HCT116 (cell line): ENCODE data around the gene FGGY. TPM values are rescaled to one million over a fixed set of nuclear protein-coding genes. Genes with fewer than 3 reads are reported as not detected.

ENCODE experiments used
- ATAC-seq: fragments of 200-7000 bp; cut with Tn5 transposase; 2 replicates; pipeline ENCODE4 v1.9.1; 2020; ENCODE audit warnings: mild to moderate bottlenecking, moderate library complexity
- BruUV-seq: library from RNA; stranded (reverse); fragments of 400-500 nt; replicated peaks from 2 replicates; lab custom pipeline; 2021; lab: Mats Ljungman, UMichigan
- CTCF ChIA-PET: fragments of 300-600 bp; sonication (Branson Sonifier 250); formaldehyde crosslinking; loops from one replicate; lab custom pipeline; 2021; ENCODE audit warnings: antibody characterized with exemption; lab: Charles Lee
- POLR2A ChIA-PET: fragments of 300-600, 350-600 bp; sonication (Branson Sonifier 250); formaldehyde crosslinking; loops from one replicate; lab custom pipeline; 2021; ENCODE audit warnings: antibody characterized with exemption; lab: Charles Lee
- RAD21 ChIA-PET, 2 experiments: fragments of 300-600 bp; sonication (Branson Sonifier 250); formaldehyde crosslinking; loops; one replicate each; lab custom pipeline; 2023; ENCODE audit warnings: low total read pairs in 2 of 2; ENCODE audit not compliant: uncharacterized antibody in 2 of 2, unreplicated experiment in 2 of 2, low non-redundant PET in 1 of 2; lab: Charles Lee
- DNase-seq: peaks from one replicate; pipeline ENCODE4 v3.0.0-alpha.2; 2010; ENCODE audit warnings: low read depth, low spot score
- H2AFZ ChIP-seq: fragments of 200-600 bp; shearing (Covaris generic), sonication (generic); 2 replicates; pipeline ENCODE4 v1.6.1; 2017; ENCODE audit warnings: low read depth, mixed run types, mixed read lengths, antibody characterized with exemption, low read length; ENCODE audit not compliant: poor library complexity, severe bottlenecking
- H3K27ac ChIP-seq: 2 replicates; pipeline ENCODE4 v1.5.1; 2012; ENCODE audit warnings: low read depth, low read length
- H3K27me3 ChIP-seq: fragments of 200-600 bp; sonication (generic); 2 replicates; pipeline ENCODE4 v1.6.1; 2016; ENCODE audit warnings: mixed run types, low read length, mixed read lengths; ENCODE audit not compliant: insufficient read depth
- H3K36me3 ChIP-seq, 2 experiments: fragments of 200-500 bp in 1 of 2; fragments of 200-600 bp in 1 of 2; sonication (Bioruptor generic) in 1 of 2; sonication (generic) in 1 of 2; 2 replicates each; pipeline versions ENCODE4 v1.5.1 to v1.6.1; 2014 to 2016; ENCODE audit warnings: low read length in 2 of 2, inconsistent platforms in 1 of 2, mixed read lengths in 1 of 2, mixed run types in 1 of 2; ENCODE audit not compliant: insufficient read depth in 2 of 2, control insufficient read depth in 1 of 2
- H3K4me1 ChIP-seq, 2 experiments: fragments of 200-600 bp in 1 of 2; sonication (generic) in 1 of 2; 2 replicates each; pipeline versions ENCODE4 v1.5.1 to v1.6.1; 2012 to 2017; ENCODE audit warnings: low read length in 2 of 2, inconsistent platforms in 1 of 2, mild to moderate bottlenecking in 1 of 2, mixed read lengths in 1 of 2, mixed run types in 1 of 2, moderate library complexity in 1 of 2; ENCODE audit not compliant: insufficient read depth in 2 of 2, control insufficient read depth in 1 of 2
- H3K4me2 ChIP-seq: fragments of 200-600 bp; sonication (generic); 2 replicates; pipeline ENCODE4 v1.6.1; 2017; ENCODE audit warnings: mixed run types, low read length, mixed read lengths
- H3K4me3 ChIP-seq, 2 experiments: fragments of 200-600 bp in 1 of 2; sonication (generic) in 1 of 2; replicated peaks in 1 of 2; 2 replicates each; pipeline ENCODE4 v1.5.1; 2011 to 2016; ENCODE audit warnings: low read length in 2 of 2, control low read depth in 1 of 2, low read depth in 1 of 2, mild to moderate bottlenecking in 1 of 2, mixed read lengths in 1 of 2, mixed run types in 1 of 2
- H3K79me2 ChIP-seq: fragments of 200-600 bp; sonication (generic); 2 replicates; pipeline ENCODE4 v1.6.1; 2017; ENCODE audit warnings: mild to moderate bottlenecking, mixed run types, low read length, moderate library complexity, mixed read lengths; ENCODE audit not compliant: insufficient read depth
- H3K9ac ChIP-seq: fragments of 200-600 bp; sonication (generic); 2 replicates; pipeline ENCODE4 v1.6.1; 2016; ENCODE audit warnings: low read length, mixed read lengths
- H3K9me2 ChIP-seq: fragments of 200-600 bp; sonication (generic), shearing (Covaris generic); 2 replicates; pipeline ENCODE4 v1.6.1; 2017; ENCODE audit warnings: mixed run types, mild to moderate bottlenecking, moderate library complexity; ENCODE audit not compliant: insufficient read depth
- H3K9me3 ChIP-seq, 2 experiments: fragments of 200-500 bp in 1 of 2; fragments of 200-600 bp in 1 of 2; sonication (Bioruptor generic) in 1 of 2; sonication (generic) in 1 of 2; 2 replicates each; pipeline ENCODE4 v1.6.1; 2014 to 2017; ENCODE audit warnings: low read length in 2 of 2, mixed read lengths in 2 of 2, inconsistent platforms in 1 of 2, low read depth in 1 of 2, mild to moderate bottlenecking in 1 of 2, mixed run types in 1 of 2, moderate library complexity in 1 of 2; ENCODE audit not compliant: control insufficient read depth in 1 of 2, insufficient read depth in 1 of 2
- H4K20me1 ChIP-seq: fragments of 200-600 bp; sonication (generic), shearing (Covaris generic); 2 replicates; pipeline ENCODE4 v1.6.1; 2017; ENCODE audit warnings: mixed run types, mild to moderate bottlenecking, moderate library complexity; ENCODE audit not compliant: insufficient read depth
- CBX3 ChIP-seq: IDR thresholded peaks from 2 replicates; pipeline ENCODE4 v1.6.1; 2012; ENCODE audit warnings: low read depth
- CEBPB ChIP-seq: IDR thresholded peaks from 2 replicates; pipeline ENCODE4 v1.6.1; 2012; ENCODE audit warnings: low read depth
- EGR1 ChIP-seq: IDR thresholded peaks from 2 replicates; pipeline ENCODE4 v1.6.1; 2012; ENCODE audit warnings: low read depth
- ELF1 ChIP-seq: IDR thresholded peaks from 2 replicates; pipeline ENCODE4 v1.6.1; 2012; ENCODE audit warnings: low read depth, borderline replicate concordance
- EZH2 ChIP-seq: fragments of 200-600 bp; sonication (generic); IDR thresholded peaks from 2 replicates; pipeline ENCODE4 v1.6.1; 2017; ENCODE audit warnings: antibody characterized with exemption, mixed run types
- EZH2phosphoT487 ChIP-seq: fragments of 200-600 bp; IDR thresholded peaks from 2 replicates; pipeline ENCODE4 v1.6.1; 2018; ENCODE audit warnings: antibody characterized with exemption, borderline replicate concordance
- FOSL1 ChIP-seq: IDR thresholded peaks from 2 replicates; pipeline ENCODE4 v1.6.1; 2012; ENCODE audit warnings: low read depth
- REST ChIP-seq: IDR thresholded peaks from 2 replicates; pipeline ENCODE4 v1.6.1; 2012; ENCODE audit warnings: low read depth
- SIN3A ChIP-seq: IDR thresholded peaks from 2 replicates; pipeline ENCODE4 v1.6.1; 2012; ENCODE audit warnings: low read depth
- SP1 ChIP-seq: IDR thresholded peaks from 2 replicates; pipeline ENCODE4 v1.6.1; 2012; ENCODE audit warnings: low read depth
- SRF ChIP-seq: IDR thresholded peaks from 2 replicates; pipeline ENCODE4 v1.6.1; 2012; ENCODE audit warnings: low read depth
- TCF7L2 ChIP-seq: IDR thresholded peaks from 2 replicates; pipeline ENCODE4 v1.7.0; 2011; ENCODE audit warnings: borderline replicate concordance, inconsistent platforms; ENCODE audit not compliant: insufficient read depth, insufficient read length; ENCODE audit errors: extremely low read depth
- YY1 ChIP-seq: IDR thresholded peaks from 2 replicates; pipeline ENCODE4 v1.6.1; 2011; ENCODE audit warnings: low read length, low read depth, moderate library complexity, mild to moderate bottlenecking; ENCODE audit not compliant: insufficient replicate concordance; ENCODE audit errors: extremely low read depth
- ZNF274 ChIP-seq: fragments of 200-500 bp; sonication (Bioruptor generic); IDR thresholded peaks from 2 replicates; pipeline ENCODE4 v1.6.1; 2014; ENCODE audit warnings: mild to moderate bottlenecking, low read depth, low read length, inconsistent platforms
- intact Hi-C: fragments of 100-400 bp; cut with micrococcal nuclease; formaldehyde crosslinking; loops from 2 replicates; pipeline ENCODE4 v1.10.0; 2022
- total RNA-seq: library from RNA; stranded (reverse); gene quantifications from one replicate; pipeline ENCODE4 v1.2.1, GENCODE V29; 2021; ENCODE audit not compliant: unreplicated experiment
- TF ChIP-seq, protein P1 (sequence below), 3 experiments: fragments of 200-600 bp in 1 of 3; sonication (generic) in 1 of 3; IDR thresholded peaks in 2 of 3; conservative IDR thresholded peaks in 1 of 3; 2 replicates each; pipeline ENCODE4 v1.5.1; 2012 to 2017; ENCODE audit warnings: low read depth in 2 of 3, low read length in 2 of 3, antibody characterized with exemption in 1 of 3, borderline replicate concordance in 1 of 3, control low read depth in 1 of 3, mild to moderate bottlenecking in 1 of 3, mixed read lengths in 1 of 3, mixed run types in 1 of 3, moderate library complexity in 1 of 3; ENCODE audit not compliant: insufficient read depth in 1 of 3
- TF ChIP-seq, protein P2 (sequence below): IDR thresholded peaks from 2 replicates; pipeline ENCODE4 v1.6.1; 2011; ENCODE audit warnings: mild to moderate bottlenecking, low read length, moderate library complexity; ENCODE audit not compliant: insufficient replicate concordance; ENCODE audit errors: extremely low read depth

FGGY gene
- total RNA-seq, 1 experiment from 2014 or later, result 10.6 TPM

DNA sequence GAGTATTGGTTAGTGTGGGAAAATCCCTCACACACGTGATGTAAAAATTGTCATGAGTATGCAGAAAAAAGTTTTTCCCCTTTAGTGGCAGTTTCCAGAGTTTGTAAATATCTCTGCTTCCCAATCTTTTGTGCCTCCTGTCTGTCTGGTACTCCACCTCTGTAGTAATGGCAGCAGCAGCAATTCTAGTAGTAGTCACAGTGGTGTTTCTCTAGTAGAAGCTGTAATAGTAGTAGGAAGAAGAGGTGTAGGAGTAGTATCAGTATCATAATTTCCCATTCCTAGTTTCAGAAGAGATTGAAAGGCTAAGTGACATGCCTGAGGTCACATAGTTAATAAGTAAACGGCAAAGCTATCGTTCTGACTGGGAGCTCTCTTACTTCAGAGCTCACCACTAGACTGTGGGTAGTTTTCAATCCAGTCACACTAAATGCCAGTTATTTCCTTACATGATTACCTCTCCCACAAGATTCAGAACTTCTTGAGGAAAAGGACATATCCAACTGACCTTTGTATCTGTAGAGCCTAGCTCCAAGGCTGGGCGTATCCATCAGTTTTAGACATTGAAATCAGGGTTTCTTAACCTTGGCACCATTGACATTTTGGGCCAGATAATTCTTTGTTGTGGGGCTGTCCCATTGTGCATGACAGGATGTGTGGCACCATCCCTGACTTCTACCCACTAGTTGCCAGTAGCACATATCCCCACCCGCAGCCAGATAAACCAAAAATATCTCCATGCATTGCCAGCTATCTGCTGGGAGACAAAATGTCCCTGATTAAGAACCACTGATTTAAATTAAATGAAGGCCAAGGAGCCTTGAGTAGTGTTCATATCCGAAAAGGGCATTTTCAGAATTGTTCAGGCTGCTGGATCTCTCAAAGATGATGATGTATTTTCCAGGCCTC, 135.9 kb downstream of the FGGY start:
- ChIA-PET RAD21 (no interaction called here), POLR2A (no interaction called here)
- BruUV-seq, result no TSS peak

More for the DNA sequence above, 135.9 kb downstream of the FGGY start:
- CTCF ChIA-PET, result no interaction called here
- H4K20me1 ChIP-seq, result no peaks in the 10 kb centered on the region
- TF ChIP-seq FOSL1, result no peak
- TF ChIP-seq CBX3, result no peak
- no peak for TF ChIP-seq TCF7L2
- no peak for TF ChIP-seq CEBPB
- TF ChIP-seq REST, result no peak
- no peak for TF ChIP-seq ZNF274
- no peak for TF ChIP-seq ELF1
- TF ChIP-seq, protein P1, sequence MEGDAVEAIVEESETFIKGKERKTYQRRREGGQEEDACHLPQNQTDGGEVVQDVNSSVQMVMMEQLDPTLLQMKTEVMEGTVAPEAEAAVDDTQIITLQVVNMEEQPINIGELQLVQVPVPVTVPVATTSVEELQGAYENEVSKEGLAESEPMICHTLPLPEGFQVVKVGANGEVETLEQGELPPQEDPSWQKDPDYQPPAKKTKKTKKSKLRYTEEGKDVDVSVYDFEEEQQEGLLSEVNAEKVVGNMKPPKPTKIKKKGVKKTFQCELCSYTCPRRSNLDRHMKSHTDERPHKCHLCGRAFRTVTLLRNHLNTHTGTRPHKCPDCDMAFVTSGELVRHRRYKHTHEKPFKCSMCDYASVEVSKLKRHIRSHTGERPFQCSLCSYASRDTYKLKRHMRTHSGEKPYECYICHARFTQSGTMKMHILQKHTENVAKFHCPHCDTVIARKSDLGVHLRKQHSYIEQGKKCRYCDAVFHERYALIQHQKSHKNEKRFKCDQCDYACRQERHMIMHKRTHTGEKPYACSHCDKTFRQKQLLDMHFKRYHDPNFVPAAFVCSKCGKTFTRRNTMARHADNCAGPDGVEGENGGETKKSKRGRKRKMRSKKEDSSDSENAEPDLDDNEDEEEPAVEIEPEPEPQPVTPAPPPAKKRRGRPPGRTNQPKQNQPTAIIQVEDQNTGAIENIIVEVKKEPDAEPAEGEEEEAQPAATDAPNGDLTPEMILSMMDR (IDR thresholded peaks at IDR 0.05 in 2 of 3, conservative IDR thresholded peaks at IDR 0.05 in 1 of 3; ENCODE audit: borderline replicate concordance in 1 of 3, insufficient read depth in 1 of 3, low read depth in 2 of 3, low read length in 2 of 3), result no peak
- no peak for TF ChIP-seq SIN3A
- TF ChIP-seq, protein P2, sequence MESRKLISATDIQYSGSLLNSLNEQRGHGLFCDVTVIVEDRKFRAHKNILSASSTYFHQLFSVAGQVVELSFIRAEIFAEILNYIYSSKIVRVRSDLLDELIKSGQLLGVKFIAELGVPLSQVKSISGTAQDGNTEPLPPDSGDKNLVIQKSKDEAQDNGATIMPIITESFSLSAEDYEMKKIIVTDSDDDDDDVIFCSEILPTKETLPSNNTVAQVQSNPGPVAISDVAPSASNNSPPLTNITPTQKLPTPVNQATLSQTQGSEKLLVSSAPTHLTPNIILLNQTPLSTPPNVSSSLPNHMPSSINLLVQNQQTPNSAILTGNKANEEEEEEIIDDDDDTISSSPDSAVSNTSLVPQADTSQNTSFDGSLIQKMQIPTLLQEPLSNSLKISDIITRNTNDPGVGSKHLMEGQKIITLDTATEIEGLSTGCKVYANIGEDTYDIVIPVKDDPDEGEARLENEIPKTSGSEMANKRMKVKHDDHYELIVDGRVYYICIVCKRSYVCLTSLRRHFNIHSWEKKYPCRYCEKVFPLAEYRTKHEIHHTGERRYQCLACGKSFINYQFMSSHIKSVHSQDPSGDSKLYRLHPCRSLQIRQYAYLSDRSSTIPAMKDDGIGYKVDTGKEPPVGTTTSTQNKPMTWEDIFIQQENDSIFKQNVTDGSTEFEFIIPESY, result no peak
- TF ChIP-seq EGR1, result no peak
- no peak for TF ChIP-seq SRF
- TF ChIP-seq EZH2, result no peak
- no peak for TF ChIP-seq SP1
- TF ChIP-seq EZH2phosphoT487, result no peak
- no peak for TF ChIP-seq YY1
- TF ChIP-seq, all 23 proteins: peak for 0
- H3K27me3 ChIP-seq, result no peaks in the 10 kb centered on the region
- peaks cover under 1 to 53% of the 10 kb centered on the region in 2 experiments; a peak in 3 of 4 replicates for H3K4me1 ChIP-seq
- no peak overlapping the region for H3K27ac ChIP-seq
- no peak overlapping the region for H3K4me3 ChIP-seq
- no peaks in the 10 kb centered on the region for H3K9me3 ChIP-seq
- no peaks in the 10 kb centered on the region for H3K9me2 ChIP-seq
- H3K36me3 ChIP-seq, result no peaks in the 10 kb centered on the region
- H2AFZ ChIP-seq, result no peak overlapping the region
- peak overlapping the region; percentile 8; the same call in 1 of the 2 replicates for H3K4me2 ChIP-seq
- DNase-seq, result no peak
- H3K79me2 ChIP-seq, result no peaks in the 10 kb centered on the region
- no peak overlapping the region for H3K9ac ChIP-seq
- intact Hi-C loops, result loop anchor here (10.0 kb wide), 1 partner anchor 648 kb away; the partner anchor contains the start of gene JUN
- no peak for ATAC-seq
